Gastroesophageal sphincter (tissue), 4 donors: Measurements from ENCODE around the gene SLC36A1. TPM values are rescaled to one million over a fixed set of nuclear protein-coding genes. Genes with fewer than 3 reads are reported as not detected.

Experiments used
- ATAC-seq: fragments of 150-250 bp; one replicate; pipeline ENCODE4 v1.9.1; 2016; ENCODE audit warnings: mild to moderate bottlenecking, moderate library complexity
- H3K27ac ChIP-seq, 4 donors: fragments of 200-600 bp; sonication (generic) in 3 of 4; 1 replicate in 3 of 4; 2 replicates in 1 of 4; pipeline ENCODE4 v1.5.1; 2016 to 2019
- H3K27me3 ChIP-seq: fragments of 200-600 bp; sonication (generic); one replicate; pipeline ENCODE4 v1.5.1; 2019
- H3K36me3 ChIP-seq, 2 donors: fragments of 200-600 bp; sonication (generic); one replicate each; pipeline ENCODE4 v1.5.1; 2019; ENCODE audit warnings: control low read depth in 1 of 2
- H3K4me1 ChIP-seq, 3 donors: fragments of 200-600 bp; sonication (generic); 1 replicate in 2 of 3; 2 replicates in 1 of 3; pipeline ENCODE4 v1.5.1; 2016 to 2019; ENCODE audit warnings: control low read depth in 2 of 3
- H3K4me3 ChIP-seq, 2 donors: fragments of 200-600 bp; sonication (generic); one replicate each; pipeline ENCODE4 v1.5.1; 2019; ENCODE audit warnings: mild to moderate bottlenecking in 1 of 2, moderate library complexity in 1 of 2
- H3K9me3 ChIP-seq, 3 donors: fragments of 200-600 bp; sonication (generic); one replicate each; pipeline ENCODE4 v1.5.1; 2017 to 2019; ENCODE audit warnings: control low read depth in 2 of 3
- EP300 ChIP-seq: sonication (generic); formaldehyde crosslinking; IDR thresholded peaks from one replicate; pipeline ENCODE4 v1.6.1; 2017; ENCODE audit warnings: antibody characterized with exemption, mild to moderate bottlenecking
- POLR2A ChIP-seq, 2 donors: fragments of 450-650 bp; IDR thresholded peaks; one replicate each; pipeline ENCODE4 v1.6.1; 2017; ENCODE audit warnings: antibody characterized with exemption in 2 of 2, mild to moderate bottlenecking in 2 of 2, moderate library complexity in 1 of 2
- POLR2AphosphoS5 ChIP-seq: sonication (generic); formaldehyde crosslinking; IDR thresholded peaks from one replicate; pipeline ENCODE4 v1.6.1; 2017; ENCODE audit warnings: antibody characterized with exemption
- WGBS, 2 donors: methylation state at CpG; one replicate each; pipeline ENCODE4 v1.1.5; 2018; ENCODE audit warnings: low coverage in 1 of 2; 5-methylcytosine and 5-hydroxymethylcytosine counted together
- total RNA-seq, 4 donors: library from RNA; depleted of rRNA; stranded (reverse); fragments of >200 nt; gene quantifications; one replicate each; pipeline ENCODE4 v1.1.0, GENCODE V29; 2016
- TF ChIP-seq, protein P1 (sequence below), 4 experiments: fragments of 200-600 bp in 2 of 4; fragments of 450-650 bp in 2 of 4; sonication (generic) in 1 of 4; IDR thresholded peaks; one replicate each; pipeline ENCODE4 v1.5.1; 2017 to 2019; ENCODE audit warnings: antibody characterized with exemption in 4 of 4, mild to moderate bottlenecking in 2 of 4, moderate library complexity in 2 of 4

Gene SLC36A1
- total RNA-seq, 4 donors from 2014 or later: 7.0 to 14.0 (median 8.5) TPM

DNA sequence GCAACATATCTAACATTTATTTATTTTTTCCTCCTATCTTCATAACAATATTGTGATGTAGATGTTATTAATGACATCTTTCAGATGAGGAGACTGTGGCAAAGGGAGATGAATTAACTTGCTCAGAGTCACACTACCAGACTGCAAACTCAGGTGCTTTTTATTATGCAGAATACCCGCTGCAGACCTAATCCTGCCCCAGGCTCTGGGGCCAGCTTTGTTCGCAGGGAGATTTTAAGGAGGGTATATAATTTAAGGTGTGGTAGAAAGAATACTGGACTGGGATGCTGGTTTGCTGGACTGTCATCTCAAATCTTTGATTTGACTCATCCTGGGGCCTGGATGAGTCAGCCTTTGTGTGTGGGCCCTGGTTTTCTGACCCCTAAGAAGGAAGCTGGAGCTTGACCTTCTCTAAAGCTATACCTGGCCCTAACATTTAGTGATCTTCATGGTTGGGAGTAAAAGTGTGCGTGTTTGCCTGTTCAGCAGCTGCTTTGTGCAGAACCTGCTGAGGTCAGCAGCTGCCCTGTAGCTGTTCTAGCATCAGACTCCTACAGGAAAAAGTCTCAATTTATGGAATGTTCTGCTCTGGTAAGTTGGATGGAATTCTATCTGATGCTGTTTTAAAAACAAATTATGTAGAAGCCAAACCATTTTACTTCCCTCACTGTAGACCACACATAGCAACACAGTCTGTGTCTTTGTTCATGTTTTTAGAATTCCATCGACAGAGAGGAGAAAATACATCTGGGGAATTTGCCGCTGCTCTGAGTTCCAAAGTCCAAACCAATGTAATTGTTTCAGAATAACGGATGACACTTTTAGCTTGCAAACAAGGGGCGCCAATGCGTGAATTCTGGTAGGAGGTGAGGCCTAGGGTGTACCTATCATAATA lies 4.5 kb downstream of the SLC36A1 start:
- 71 to 78% methylated on average over 6 to 7 of the region's 8 CpGs for WGBS, 2 donors
- TF ChIP-seq POLR2AphosphoS5 (no peak), POLR2A (IDR thresholded peaks at IDR 0.05) (no peak)
- ATAC-seq: no peak
- H3K9me3 ChIP-seq: no peaks in the 10 kb centered on the region
- H3K4me3 ChIP-seq: no peak overlapping the region
- H3K4me1 ChIP-seq: peaks cover 0 to 32% (median 0%) of the 10 kb centered on the region in 3 donors
- no peaks in the 10 kb centered on the region for H3K36me3 ChIP-seq
- no peaks in the 10 kb centered on the region for H3K27me3 ChIP-seq
- H3K27ac ChIP-seq: no peak overlapping the region

DNA sequence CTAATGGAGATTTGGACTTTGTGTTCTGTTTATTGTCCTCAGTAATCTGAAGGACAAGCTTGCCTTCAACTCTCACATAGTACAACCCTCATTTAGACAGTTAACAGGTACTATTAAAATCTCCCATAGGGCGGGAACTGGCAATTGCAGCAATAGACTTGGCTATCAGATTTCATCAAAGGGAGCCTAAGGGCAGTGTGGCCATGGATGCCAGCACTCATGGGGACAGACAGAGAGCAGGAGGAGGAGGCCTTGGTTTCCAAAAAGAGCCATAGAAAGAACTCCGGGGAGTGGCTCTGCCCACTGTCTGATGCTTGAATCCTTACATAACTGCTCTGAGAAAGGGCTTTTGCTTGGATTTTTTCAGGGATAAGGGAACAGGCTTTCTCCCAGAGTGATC lies 6.8 kb downstream of the SLC36A1 start:
- Histone ChIP-seq H3K4me1 (peaks cover 0 to 14% (median 0%) of the 10 kb centered on the region in 3 donors), H3K9me3 (no peaks in the 10 kb centered on the region), H3K27me3 (no peaks in the 10 kb centered on the region), H3K36me3 (peaks cover 0 to 9% of the 10 kb centered on the region in 2 donors), H3K27ac (no peak overlapping the region), H3K4me3 (no peak overlapping the region)
- ATAC-seq: no peak
- TF ChIP-seq EP300: no peak
- TF ChIP-seq, protein P1, sequence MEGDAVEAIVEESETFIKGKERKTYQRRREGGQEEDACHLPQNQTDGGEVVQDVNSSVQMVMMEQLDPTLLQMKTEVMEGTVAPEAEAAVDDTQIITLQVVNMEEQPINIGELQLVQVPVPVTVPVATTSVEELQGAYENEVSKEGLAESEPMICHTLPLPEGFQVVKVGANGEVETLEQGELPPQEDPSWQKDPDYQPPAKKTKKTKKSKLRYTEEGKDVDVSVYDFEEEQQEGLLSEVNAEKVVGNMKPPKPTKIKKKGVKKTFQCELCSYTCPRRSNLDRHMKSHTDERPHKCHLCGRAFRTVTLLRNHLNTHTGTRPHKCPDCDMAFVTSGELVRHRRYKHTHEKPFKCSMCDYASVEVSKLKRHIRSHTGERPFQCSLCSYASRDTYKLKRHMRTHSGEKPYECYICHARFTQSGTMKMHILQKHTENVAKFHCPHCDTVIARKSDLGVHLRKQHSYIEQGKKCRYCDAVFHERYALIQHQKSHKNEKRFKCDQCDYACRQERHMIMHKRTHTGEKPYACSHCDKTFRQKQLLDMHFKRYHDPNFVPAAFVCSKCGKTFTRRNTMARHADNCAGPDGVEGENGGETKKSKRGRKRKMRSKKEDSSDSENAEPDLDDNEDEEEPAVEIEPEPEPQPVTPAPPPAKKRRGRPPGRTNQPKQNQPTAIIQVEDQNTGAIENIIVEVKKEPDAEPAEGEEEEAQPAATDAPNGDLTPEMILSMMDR (IDR thresholded peaks at IDR 0.05): no peak
- TF ChIP-seq POLR2A (IDR thresholded peaks at IDR 0.05): no peak
- no peak for TF ChIP-seq POLR2AphosphoS5
- WGBS, 2 donors: 73% methylated on average over 1 of the region's 2 CpGs; no CpG with 5 or more reads in 1 of the 2 donors

DNA sequence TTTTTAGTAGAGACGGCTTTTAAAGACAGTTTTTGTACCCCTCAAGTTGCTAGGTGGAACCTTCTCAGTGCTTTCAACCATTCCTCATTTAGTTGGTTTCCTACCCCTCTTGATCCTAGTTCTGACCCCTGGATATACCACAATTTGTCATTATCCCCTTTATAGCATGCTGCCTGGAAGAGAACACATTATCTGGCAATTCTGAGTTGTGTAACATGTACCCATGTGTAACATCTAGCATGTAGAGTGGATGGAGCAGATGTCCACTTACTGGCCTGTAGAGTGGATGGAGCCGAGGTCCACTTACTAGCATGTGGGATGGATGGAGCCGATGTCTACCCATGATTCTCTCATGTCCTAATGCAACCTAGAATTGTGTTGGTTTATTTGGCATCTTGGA lies 7.5 kb downstream of the SLC36A1 start:
- Histone ChIP-seq H3K27me3 (no peaks in the 10 kb centered on the region), H3K36me3 (peaks cover 0 to 16% of the 10 kb centered on the region in 2 donors), H3K4me1 (peaks cover 0 to 7% (median 0%) of the 10 kb centered on the region in 3 donors), H3K27ac (no peak overlapping the region), H3K4me3 (no peak overlapping the region), H3K9me3 (no peaks in the 10 kb centered on the region)
- no peak for TF ChIP-seq POLR2AphosphoS5
- no peak for TF ChIP-seq EP300
- TF ChIP-seq, protein P1 (IDR thresholded peaks at IDR 0.05): no peak
- TF ChIP-seq POLR2A (IDR thresholded peaks at IDR 0.05): no peak
- WGBS, 2 donors: 100% methylated on average over 2 to 3 of the region's 3 CpGs
- ATAC-seq: no peak

DNA sequence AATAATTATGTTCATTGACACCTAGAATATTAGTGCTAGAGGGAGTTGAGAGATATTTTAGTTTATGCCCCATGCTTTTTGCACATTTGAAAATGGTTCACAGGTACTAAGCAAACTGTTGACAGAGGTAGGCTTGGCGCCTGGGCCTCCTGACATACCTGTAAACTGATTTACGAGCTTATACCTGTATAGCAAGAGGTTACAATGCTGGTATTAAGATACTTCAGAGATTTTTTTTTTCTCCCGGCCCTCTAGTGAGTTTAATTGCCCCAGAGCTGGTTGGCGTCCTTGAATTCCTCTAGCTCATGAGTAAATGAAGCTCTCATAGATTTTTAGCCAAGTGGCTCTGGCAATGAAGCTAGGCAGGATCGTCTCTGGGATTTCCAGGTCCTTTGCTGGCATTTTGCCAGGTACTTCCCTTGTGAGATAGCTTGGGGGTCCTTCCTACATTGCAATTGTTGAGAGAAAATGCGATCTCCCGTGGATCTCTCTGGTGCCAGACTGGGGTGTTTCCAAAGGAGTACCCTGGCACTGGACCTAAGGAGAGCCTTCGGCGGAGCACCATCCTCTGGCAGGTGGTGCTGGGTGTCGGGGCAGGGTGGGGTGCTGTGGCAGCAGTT lies 9.0 kb downstream of the SLC36A1 start:
- no peak overlapping the region for H3K27ac ChIP-seq
- TF ChIP-seq POLR2AphosphoS5 (no peak), EP300 (no peak), POLR2A (IDR thresholded peaks at IDR 0.05) (no peak)
- TF ChIP-seq, protein P1 (IDR thresholded peaks at IDR 0.05): no peak
- no peaks in the 10 kb centered on the region for H3K27me3 ChIP-seq
- no peaks in the 10 kb centered on the region for H3K9me3 ChIP-seq
- no peaks in the 10 kb centered on the region for H3K4me1 ChIP-seq
- 88% methylated on average over 4 of the region's 10 CpGs; no CpG with 5 or more reads in 1 of the 2 donors for WGBS, 2 donors
- H3K36me3 ChIP-seq: peaks cover 0 to 31% of the 10 kb centered on the region in 2 donors
- no peak overlapping the region for H3K4me3 ChIP-seq
- no peak for ATAC-seq

DNA sequence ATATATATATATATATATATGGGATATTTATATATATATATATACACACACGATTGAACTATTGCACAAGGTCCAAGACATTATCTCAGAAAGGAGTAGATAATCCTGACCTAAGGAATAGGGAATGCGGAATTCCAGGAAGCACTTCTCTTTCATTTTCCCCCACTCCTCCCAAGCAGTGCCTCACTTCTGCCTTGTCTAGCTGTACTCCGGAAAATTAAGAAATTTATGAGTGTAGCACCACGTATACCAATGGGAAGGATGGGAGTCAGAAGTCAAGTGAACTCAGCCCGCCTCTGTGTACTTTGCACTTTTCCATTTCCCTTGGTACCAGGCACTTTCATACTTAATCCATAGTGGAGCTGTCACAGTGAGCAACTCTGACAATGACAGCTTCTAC lies 10.9 kb downstream of the SLC36A1 start:
- no peak overlapping the region for H3K27ac ChIP-seq
- no peaks in the 10 kb centered on the region for H3K27me3 ChIP-seq
- ATAC-seq: no peak
- H3K4me1 ChIP-seq: no peaks in the 10 kb centered on the region
- TF ChIP-seq, protein P1 (IDR thresholded peaks at IDR 0.05): no peak
- no peak for TF ChIP-seq EP300
- no peak for TF ChIP-seq POLR2AphosphoS5
- TF ChIP-seq POLR2A (IDR thresholded peaks at IDR 0.05): no peak
- H3K9me3 ChIP-seq: no peaks in the 10 kb centered on the region
- no peak overlapping the region for H3K4me3 ChIP-seq
- peaks cover 0 to 37% of the 10 kb centered on the region in 2 donors for H3K36me3 ChIP-seq
- 55 to 79% methylated on average over 4 to 5 of the region's 5 CpGs for WGBS, 2 donors
